GM23248 (cell line): ENCODE measurements around the gene SUGCT.

ENCODE experiments used
- EZH2 ChIP-seq: fragments of 200-600 bp; sonication (generic); IDR thresholded peaks from 2 replicates; pipeline ENCODE4 v1.6.1; 2018; ENCODE audit warnings: antibody characterized with exemption, mild to moderate bottlenecking; ENCODE audit not compliant: insufficient read depth, poor library complexity, severe bottlenecking
- EZH2phosphoT487 ChIP-seq: fragments of 200-600 bp; sonication (generic); IDR thresholded peaks from 2 replicates; pipeline ENCODE4 v1.6.1; 2018; ENCODE audit warnings: antibody characterized with exemption, moderate library complexity, mild to moderate bottlenecking, low read depth; ENCODE audit not compliant: insufficient read depth

- TF ChIP-seq EZH2phosphoT487 = no peak
- no peak for TF ChIP-seq EZH2
Measured at GRCh38 chr7:40583667-40584444, 449.1 kb downstream of the SUGCT start.
